22Rv1 (cell line): ENCODE results near the gene USP20.

ENCODE experiments used
- H3K27ac ChIP-seq: fragments of 450-650 bp; 2 replicates; pipeline ENCODE4 v1.5.1; 2017
- ZFX ChIP-seq: fragments of 450-650 bp; IDR thresholded peaks from 2 replicates; pipeline ENCODE4 v1.6.1; 2017; ENCODE audit warnings: antibody characterized with exemption, borderline replicate concordance
- TF ChIP-seq, protein P1 (sequence below): fragments of 450-650 bp; IDR thresholded peaks from 2 replicates; pipeline ENCODE4 v1.5.1; 2017; ENCODE audit warnings: mild to moderate bottlenecking

Gene USP20

DNA sequence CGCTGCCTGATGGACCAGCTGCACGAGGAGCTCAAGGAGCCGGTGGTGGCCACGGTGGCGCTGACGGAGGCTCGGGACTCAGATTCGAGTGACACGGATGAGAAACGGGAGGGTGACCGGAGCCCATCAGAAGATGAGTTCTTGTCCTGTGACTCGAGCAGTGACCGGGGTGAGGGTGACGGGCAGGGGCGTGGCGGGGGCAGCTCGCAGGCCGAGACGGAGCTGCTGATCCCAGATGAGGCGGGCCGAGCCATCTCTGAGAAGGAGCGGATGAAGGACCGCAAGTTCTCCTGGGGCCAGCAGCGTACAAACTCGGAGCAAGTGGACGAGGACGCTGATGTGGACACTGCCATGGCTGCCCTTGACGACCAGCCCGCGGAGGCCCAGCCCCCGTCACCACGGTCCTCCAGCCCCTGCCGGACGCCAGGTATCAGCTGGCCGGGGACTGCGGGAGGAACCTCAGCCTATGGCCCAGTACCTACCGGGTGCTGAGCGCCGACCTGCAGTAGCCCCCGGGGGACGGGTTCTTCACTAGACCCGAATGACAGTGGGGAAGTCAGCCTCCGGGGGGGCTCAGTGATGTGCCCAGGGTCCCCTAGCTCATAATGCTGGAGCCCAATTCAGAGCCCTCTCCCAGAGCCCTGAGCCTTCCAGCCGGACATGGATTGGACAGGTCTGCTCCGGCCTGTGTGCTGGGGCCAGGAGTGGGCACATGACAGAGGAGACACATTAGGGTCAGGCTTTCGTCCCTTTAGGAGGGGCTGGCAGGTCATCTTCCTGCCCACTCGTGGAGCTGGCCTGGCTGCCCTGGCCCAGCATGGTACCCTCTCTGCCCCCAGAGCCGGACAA, 33.0 kb downstream of the USP20 start:
- no peak for TF ChIP-seq ZFX
- TF ChIP-seq, protein P1, sequence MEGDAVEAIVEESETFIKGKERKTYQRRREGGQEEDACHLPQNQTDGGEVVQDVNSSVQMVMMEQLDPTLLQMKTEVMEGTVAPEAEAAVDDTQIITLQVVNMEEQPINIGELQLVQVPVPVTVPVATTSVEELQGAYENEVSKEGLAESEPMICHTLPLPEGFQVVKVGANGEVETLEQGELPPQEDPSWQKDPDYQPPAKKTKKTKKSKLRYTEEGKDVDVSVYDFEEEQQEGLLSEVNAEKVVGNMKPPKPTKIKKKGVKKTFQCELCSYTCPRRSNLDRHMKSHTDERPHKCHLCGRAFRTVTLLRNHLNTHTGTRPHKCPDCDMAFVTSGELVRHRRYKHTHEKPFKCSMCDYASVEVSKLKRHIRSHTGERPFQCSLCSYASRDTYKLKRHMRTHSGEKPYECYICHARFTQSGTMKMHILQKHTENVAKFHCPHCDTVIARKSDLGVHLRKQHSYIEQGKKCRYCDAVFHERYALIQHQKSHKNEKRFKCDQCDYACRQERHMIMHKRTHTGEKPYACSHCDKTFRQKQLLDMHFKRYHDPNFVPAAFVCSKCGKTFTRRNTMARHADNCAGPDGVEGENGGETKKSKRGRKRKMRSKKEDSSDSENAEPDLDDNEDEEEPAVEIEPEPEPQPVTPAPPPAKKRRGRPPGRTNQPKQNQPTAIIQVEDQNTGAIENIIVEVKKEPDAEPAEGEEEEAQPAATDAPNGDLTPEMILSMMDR = no peak
- no peak overlapping the region for H3K27ac ChIP-seq

DNA sequence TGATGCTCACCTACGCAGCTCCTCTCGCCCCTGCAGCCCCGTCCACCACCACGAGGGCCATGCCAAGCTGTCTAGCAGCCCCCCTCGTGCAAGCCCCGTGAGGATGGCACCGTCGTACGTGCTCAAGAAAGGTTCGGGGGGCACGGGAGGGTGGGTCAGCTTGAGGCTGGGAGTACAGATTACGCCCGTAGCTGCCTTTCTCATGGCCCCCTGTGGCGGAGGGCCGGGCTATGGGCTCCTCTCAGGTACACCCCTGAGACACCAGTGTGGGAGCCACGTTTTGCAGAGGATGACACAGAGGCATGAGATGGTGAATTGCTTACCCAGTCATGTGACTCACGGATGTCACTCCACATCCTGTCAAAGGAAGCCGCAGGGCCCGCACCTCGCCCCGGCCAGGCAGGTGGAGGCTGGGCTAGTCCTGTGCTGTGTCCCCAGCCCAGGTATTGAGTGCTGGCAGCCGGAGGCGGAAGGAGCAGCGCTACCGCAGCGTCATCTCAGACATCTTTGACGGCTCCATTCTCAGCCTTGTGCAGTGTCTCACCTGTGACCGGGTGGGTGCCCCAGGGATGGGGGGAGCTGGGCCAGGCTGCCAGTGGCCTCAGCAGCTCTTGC, 33.7 kb downstream of the USP20 start:
- TF ChIP-seq, protein P1 = no peak
- TF ChIP-seq ZFX = no peak
- no peak overlapping the region for H3K27ac ChIP-seq

DNA sequence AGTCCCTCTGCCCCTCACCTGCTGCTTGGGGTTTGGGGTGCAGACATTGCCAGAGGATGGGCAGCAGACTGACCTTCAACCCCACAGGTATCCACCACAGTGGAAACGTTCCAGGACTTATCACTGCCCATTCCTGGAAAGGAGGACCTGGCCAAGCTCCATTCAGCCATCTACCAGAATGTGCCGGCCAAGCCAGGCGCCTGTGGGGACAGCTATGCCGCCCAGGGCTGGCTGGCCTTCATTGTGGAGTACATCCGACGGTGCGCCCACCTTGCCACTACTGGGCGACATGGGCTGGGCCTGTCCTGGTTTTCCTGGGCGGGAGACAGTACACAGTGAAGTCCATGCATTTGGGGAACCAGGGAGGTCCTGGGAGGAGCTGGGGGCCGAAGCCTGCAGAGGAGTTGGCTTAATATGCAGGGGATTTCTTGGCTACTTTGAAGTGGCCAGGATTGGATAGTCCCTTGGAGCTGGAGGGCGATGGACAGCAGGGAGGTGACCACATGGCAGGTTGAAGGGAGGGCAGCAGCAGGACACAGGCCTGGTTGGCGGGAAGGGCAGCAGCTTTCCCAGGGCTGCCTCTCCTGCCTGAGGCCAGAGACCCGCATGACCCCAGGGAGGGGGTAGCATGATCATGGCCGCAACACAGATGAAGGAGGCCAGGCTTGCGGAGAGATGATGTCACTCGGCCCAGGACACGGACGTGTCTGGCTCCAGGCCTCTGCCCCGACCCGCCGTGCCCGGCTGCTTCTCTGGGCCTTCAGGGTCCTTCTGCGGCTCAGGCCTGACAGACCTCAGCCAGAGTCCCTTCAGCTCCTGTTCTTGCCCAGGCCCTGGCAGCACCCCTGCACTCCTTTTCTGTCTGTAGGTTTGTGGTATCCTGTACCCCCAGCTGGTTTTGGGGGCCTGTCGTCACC, 34.6 kb downstream of the USP20 start:
- TF ChIP-seq ZFX = no peak
- TF ChIP-seq, protein P1 = no peak
- no peak overlapping the region for H3K27ac ChIP-seq

DNA sequence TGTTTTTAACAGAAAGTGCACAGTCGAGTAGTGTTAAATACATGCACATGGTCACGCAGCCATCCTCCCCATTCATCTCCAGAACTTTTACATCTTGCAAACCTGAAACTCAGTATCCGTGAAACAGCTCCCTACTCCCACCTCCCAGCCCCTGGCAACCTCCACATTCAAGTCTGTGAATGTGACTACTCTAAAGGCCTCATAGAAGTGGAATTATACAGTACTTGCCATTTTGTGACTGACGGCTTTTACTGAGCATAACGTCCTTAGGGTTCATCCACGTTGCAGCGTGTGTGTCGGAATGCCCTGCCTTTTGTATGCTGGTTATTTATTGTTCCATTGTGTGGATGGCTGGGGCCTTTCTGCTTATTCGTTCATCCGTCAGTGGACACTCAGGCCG, 35.8 kb downstream of the USP20 start:
- no peak overlapping the region for H3K27ac ChIP-seq
- TF ChIP-seq, protein P1 = no peak
- no peak for TF ChIP-seq ZFX

DNA sequence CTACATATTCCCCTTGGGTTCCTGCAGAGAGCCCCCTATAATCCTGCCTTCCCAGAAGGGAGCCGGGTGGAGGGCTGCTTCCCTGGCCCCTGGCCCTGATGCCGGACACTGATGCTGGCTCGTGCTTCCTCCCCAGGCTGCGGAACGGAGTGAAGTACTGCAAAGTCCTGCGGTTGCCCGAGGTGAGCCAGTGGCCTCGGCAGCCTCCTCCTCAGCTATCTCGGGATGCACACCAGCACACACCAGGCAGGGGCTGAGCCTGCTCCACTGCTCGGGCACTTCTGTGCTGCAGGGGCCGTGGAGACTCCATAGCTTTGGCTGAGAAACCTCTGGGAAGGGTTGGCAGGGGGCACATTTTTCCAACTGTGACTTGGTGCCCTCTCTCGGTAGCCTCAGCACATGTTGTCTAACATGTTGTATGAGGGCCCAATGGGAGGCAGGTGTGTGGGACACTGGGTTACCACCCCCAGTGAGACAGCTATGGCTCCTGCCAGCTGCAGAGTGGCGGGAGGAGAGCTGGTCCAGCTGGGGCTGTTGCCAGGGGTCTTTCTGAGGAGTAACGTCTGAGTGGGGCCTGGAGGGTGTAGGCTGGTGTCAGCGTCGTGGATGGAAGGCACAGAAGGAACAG, 38.4 kb downstream of the USP20 start:
- TF ChIP-seq ZFX = no peak
- TF ChIP-seq, protein P1 = no peak
- H3K27ac ChIP-seq = no peak overlapping the region

DNA sequence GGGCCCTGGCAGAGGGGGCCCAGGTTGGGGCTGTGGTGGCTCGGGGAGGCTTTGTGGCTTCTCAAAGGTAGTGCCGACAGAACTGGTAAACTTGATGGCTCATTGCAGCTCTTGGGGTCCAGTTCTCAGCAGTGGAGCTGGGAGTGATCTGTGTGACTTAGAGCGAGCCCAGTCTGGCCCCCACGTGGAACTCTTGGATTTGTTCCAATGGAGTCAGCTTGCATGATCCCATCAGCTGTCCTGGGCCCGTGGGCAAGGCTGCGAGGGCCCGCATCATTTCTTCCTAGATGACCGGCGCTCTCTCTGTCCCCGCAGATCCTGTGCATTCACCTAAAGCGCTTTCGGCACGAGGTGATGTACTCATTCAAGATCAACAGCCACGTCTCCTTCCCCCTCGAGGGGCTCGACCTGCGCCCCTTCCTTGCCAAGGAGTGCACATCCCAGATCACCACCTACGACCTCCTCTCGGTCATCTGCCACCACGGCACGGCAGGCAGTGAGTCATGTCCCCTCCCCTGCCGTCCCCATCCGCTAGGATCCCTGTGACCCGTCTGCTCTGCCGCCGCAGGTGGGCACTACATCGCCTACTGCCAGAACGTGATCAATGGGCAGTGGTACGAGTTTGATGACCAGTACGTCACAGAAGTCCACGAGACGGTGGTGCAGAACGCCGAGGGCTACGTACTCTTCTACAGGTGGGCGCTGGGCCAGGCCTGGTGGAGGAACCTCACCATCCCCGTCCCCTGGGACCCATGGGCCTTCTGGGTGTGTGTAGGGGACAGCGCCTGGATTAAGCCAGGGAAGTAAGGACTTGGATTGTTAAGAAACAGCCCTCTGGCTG, 39.2 kb downstream of the USP20 start:
- TF ChIP-seq, protein P1 = no peak
- no peak for TF ChIP-seq ZFX
- H3K27ac ChIP-seq = no peak overlapping the region
